Endothelial cell of umbilical vein (primary cell): ENCODE data around the gene PTF1A. TPM values are rescaled to one million over a fixed set of nuclear protein-coding genes. Genes with fewer than 3 reads are reported as not detected.

Experiments
- BruUV-seq: library from RNA; stranded (reverse); fragments of 400-500 nt; replicated peaks from 2 replicates; lab custom pipeline; 2021; lab: Mats Ljungman, UMichigan
- CTCF ChIA-PET: fragments of 300-600, 350-600 bp; sonication (Branson Sonifier 250); formaldehyde crosslinking; loops from one replicate; lab custom pipeline; 2021; ENCODE audit warnings: antibody characterized with exemption, inconsistent platforms; lab: Charles Lee
- POLR2A ChIA-PET: fragments of 300-600, 350-600 bp; sonication (Branson Sonifier 250); formaldehyde crosslinking; loops from one replicate; lab custom pipeline; 2021; ENCODE audit warnings: antibody characterized with exemption, inconsistent platforms; lab: Charles Lee
- DNase-seq: peaks from one replicate; pipeline ENCODE4 v3.0.0-alpha.2; 2011; ENCODE audit warnings: low read depth, low spot score
- FAIRE-seq: peaks from 2 replicates; lab custom pipeline; 2011; peaks lifted over from hg19 to GRCh38; lab: Jason Lieb, UNC
- H2AFZ ChIP-seq: 2 replicates; pipeline ENCODE4 v1.6.0; 2012; ENCODE audit warnings: low read depth, low read length, control low read depth, inconsistent platforms
- H3K27ac ChIP-seq: 2 replicates; pipeline ENCODE4 v1.5.1; 2011; ENCODE audit warnings: low read depth, mild to moderate bottlenecking, control low read depth, low read length, moderate library complexity; ENCODE audit not compliant: insufficient read depth
- H3K27me3 ChIP-seq, 2 experiments: 2 replicates each; pipeline versions ENCODE4 v1.6.0 to v1.6.1; 2011; ENCODE audit warnings: low read length in 2 of 2, mixed read lengths in 1 of 2; ENCODE audit not compliant: control insufficient read depth in 2 of 2, insufficient read depth in 2 of 2
- H3K36me3 ChIP-seq, 2 experiments: 2 replicates in 1 of 2; 3 replicates in 1 of 2; pipeline ENCODE4 v1.5.1; 2011; ENCODE audit warnings: low read length in 2 of 2, mild to moderate bottlenecking in 1 of 2, moderate library complexity in 1 of 2; ENCODE audit not compliant: control insufficient read depth in 2 of 2, insufficient read depth in 2 of 2; ENCODE audit errors: extremely low read depth in 1 of 2
- H3K4me1 ChIP-seq: 3 replicates; pipeline ENCODE4 v1.5.1; 2011; ENCODE audit warnings: mild to moderate bottlenecking, low read length; ENCODE audit not compliant: control insufficient read depth, insufficient read depth; ENCODE audit errors: extremely low read depth
- H3K4me2 ChIP-seq: 2 replicates; pipeline ENCODE4 v1.6.1; 2011; ENCODE audit warnings: low read length, control low read depth, mixed read lengths; ENCODE audit not compliant: insufficient read depth
- H3K4me3 ChIP-seq, 3 experiments: fragments of 200-600 bp in 1 of 3; sonication (generic), shearing (Covaris generic) in 1 of 3; replicated peaks in 1 of 3; 2 replicates each; pipeline ENCODE4 v1.5.1; 2011 to 2016; ENCODE audit warnings: control low read depth in 3 of 3, low read length in 3 of 3, mild to moderate bottlenecking in 2 of 3, inconsistent platforms in 1 of 3, low read depth in 1 of 3, moderate library complexity in 1 of 3; ENCODE audit not compliant: insufficient read depth in 1 of 3
- H3K79me2 ChIP-seq: 2 replicates; pipeline ENCODE4 v1.6.0; 2012; ENCODE audit warnings: low read length, inconsistent platforms; ENCODE audit not compliant: control insufficient read depth, insufficient read depth
- H3K9ac ChIP-seq: replicated peaks from 2 replicates; pipeline ENCODE3; 2011; ENCODE audit warnings: low read length, control low read depth; ENCODE audit not compliant: insufficient read depth; ENCODE audit errors: extremely low read depth
- H3K9me1 ChIP-seq: replicated peaks from 3 replicates; pipeline ENCODE4 v1.6.0; 2011; ENCODE audit warnings: mild to moderate bottlenecking, low read length; ENCODE audit not compliant: control insufficient read depth, insufficient read depth; ENCODE audit errors: extremely low read depth
- H3K9me3 ChIP-seq: replicated peaks from 2 replicates; pipeline ENCODE4 v1.5.1; 2012; ENCODE audit warnings: low read length, inconsistent platforms; ENCODE audit not compliant: control insufficient read depth, insufficient read depth
- H4K20me1 ChIP-seq: replicated peaks from 2 replicates; pipeline ENCODE3; 2011; ENCODE audit warnings: mild to moderate bottlenecking, low read length; ENCODE audit not compliant: control insufficient read depth, insufficient read depth; ENCODE audit errors: extremely low read depth
- CTCF ChIP-seq, 2 donors: IDR thresholded peaks; 1 replicate in 1 of 2; 2 replicates in 1 of 2; pipeline ENCODE4 v1.5.1; 2011; ENCODE audit warnings: low read length in 2 of 2, mild to moderate bottlenecking in 2 of 2, moderate library complexity in 2 of 2, control low read depth in 1 of 2, inconsistent platforms in 1 of 2, low read depth in 1 of 2; ENCODE audit not compliant: insufficient read depth in 1 of 2; ENCODE audit errors: extremely low read depth in 1 of 2
- EZH2 ChIP-seq: IDR thresholded peaks from 2 replicates; pipeline ENCODE4 v1.6.1; 2012; ENCODE audit warnings: borderline replicate concordance, low read depth, mild to moderate bottlenecking, moderate library complexity, low read length, inconsistent platforms; ENCODE audit not compliant: severe bottlenecking
- FOS ChIP-seq: IDR thresholded peaks from 2 replicates; pipeline ENCODE4 v1.6.1; 2011; ENCODE audit warnings: mild to moderate bottlenecking, low read length, moderate library complexity, borderline replicate concordance; ENCODE audit not compliant: insufficient read depth
- GATA2 ChIP-seq: IDR thresholded peaks from 2 replicates; pipeline ENCODE4 v1.7.0; 2011; ENCODE audit warnings: low read depth, mild to moderate bottlenecking, moderate library complexity, mixed read lengths, low read length; ENCODE audit not compliant: insufficient read length, insufficient read depth
- JUN ChIP-seq: IDR thresholded peaks from 2 replicates; pipeline ENCODE4 v1.6.1; 2011; ENCODE audit warnings: borderline replicate concordance, low read depth; ENCODE audit not compliant: insufficient read length, insufficient read depth
- MAX ChIP-seq: IDR thresholded peaks from 2 replicates; pipeline ENCODE4 v1.6.1; 2011; ENCODE audit not compliant: insufficient read depth, insufficient read length
- MYC ChIP-seq: IDR thresholded peaks from one replicate; pipeline ENCODE4 v1.6.1; 2011; ENCODE audit warnings: mild to moderate bottlenecking, low read depth, low read length
- POLR2A ChIP-seq: IDR thresholded peaks from 2 replicates; pipeline ENCODE4 v1.6.1; 2012; ENCODE audit warnings: low read depth, mild to moderate bottlenecking, control low read depth, low read length
- POLR2AphosphoS5 ChIP-seq: IDR thresholded peaks from 2 replicates; pipeline ENCODE4 v1.6.1; 2012; ENCODE audit warnings: low read depth, mild to moderate bottlenecking, control low read depth, low read length, moderate library complexity; ENCODE audit not compliant: insufficient read depth
- dilution Hi-C: fragments of 300-500 bp; cut with MboI; formaldehyde crosslinking; loops from one replicate; pipeline ENCODE4 v1.15.0; 2019; ENCODE audit warnings: low sequenced_read_pairs; ENCODE audit not compliant: extremely low pct_ligation_motif_present
- intact Hi-C: fragments of 100-400 bp; cut with micrococcal nuclease; formaldehyde crosslinking; loops from one replicate; pipeline ENCODE4 v1.10.0; 2022
- polyA plus RNA-seq, 4 experiments: library from polyadenylated mRNA; depleted of rRNA in 3 of 4; stranded (reverse) in 3 of 4; unstranded in 1 of 4; fragments of >200 nt; gene quantifications; 2 replicates each; pipeline versions ENCODE4 v1.2.1 to v1.2.3, GENCODE V29; 2011 to 2012; ENCODE audit warnings: missing spikeins in 1 of 4
- total RNA-seq: library from RNA; stranded (reverse); gene quantifications from 2 replicates; pipeline ENCODE4 v1.2.3, GENCODE V29; 2021

Gene PTF1A
- total and polyA plus RNA-seq, 2 donors (not counting 3 experiments of a cell fraction or from before 2014, with no cell fraction given): not detected

- FAIRE-seq: no peak
- peak; percentile 29 for TF ChIP-seq EZH2
- TF ChIP-seq POLR2A: no peak
- no peak overlapping the region for H3K9ac ChIP-seq
These were observed 7.8 kb downstream of the PTF1A start for GRCh38 chr10:23199768-23200511.

GRCh38 chr10:23200586-23200985 lies 8.5 kb downstream of the PTF1A start:
- Histone ChIP-seq H3K27ac (no peak overlapping the region), H3K9ac (no peak overlapping the region), H3K36me3 (no peaks in the 10 kb centered on the region), H3K4me3 (no peak overlapping the region), H3K4me1 (no peaks in the 10 kb centered on the region), H3K27me3 (peaks cover 63 to 78% of the 10 kb centered on the region in 2 experiments), H3K4me2 (no peak overlapping the region), H2AFZ (no peak overlapping the region), H3K9me1 (no peaks in the 10 kb centered on the region), H4K20me1 (no peaks in the 10 kb centered on the region), H3K9me3 (no peaks in the 10 kb centered on the region), H3K79me2 (no peaks in the 10 kb centered on the region)
- BruUV-seq: no TSS peak
- dilution Hi-C loops: no loop called here
- CTCF ChIA-PET: interaction anchor here (0.7 kb wide), 1 partner anchor 42 kb away, joined by 3 read pairs; no protein-coding TSS in a partner anchor
- POLR2A ChIA-PET: no interaction called here
- no peak for DNase-seq
- TF ChIP-seq EZH2 (no peak), GATA2 (no peak), JUN (no peak), CTCF (IDR thresholded peaks at IDR 0.05; ENCODE audit: extremely low read depth in 1 of 2, insufficient read depth in 1 of 2, low read depth in 1 of 2, low read length in 2 of 2) (no peak), POLR2AphosphoS5 (no peak), FOS (no peak), POLR2A (no peak), MAX (no peak), MYC (no peak)
- FAIRE-seq: no peak
- intact Hi-C loops: no loop called here

More at GRCh38 chr10:23199768-23200511, 7.8 kb downstream of the PTF1A start:
- peaks cover 69 to 84% of the 10 kb centered on the region in 2 experiments for H3K27me3 ChIP-seq
- no peak for DNase-seq
- H3K4me2 ChIP-seq: no peak overlapping the region
- H3K9me3 ChIP-seq: no peaks in the 10 kb centered on the region
- no peaks in the 10 kb centered on the region for H3K9me1 ChIP-seq
- no peak overlapping the region for H3K4me3 ChIP-seq
- no peaks in the 10 kb centered on the region for H3K79me2 ChIP-seq
- no TSS peak for BruUV-seq
- intact Hi-C loops: no loop called here
- H3K27ac ChIP-seq: no peak overlapping the region
- no peak overlapping the region for H2AFZ ChIP-seq
- ChIA-PET POLR2A (no interaction called here), CTCF (interaction anchor here (0.7 kb wide), 1 partner anchor 41 kb away, joined by 3 read pairs; no protein-coding TSS in a partner anchor)
- no peaks in the 10 kb centered on the region for H4K20me1 ChIP-seq
- no peaks in the 10 kb centered on the region for H3K36me3 ChIP-seq
- dilution Hi-C loops: no loop called here
- no peaks in the 10 kb centered on the region for H3K4me1 ChIP-seq
